Measurements from ENCODE around the gene PTCD2. TPM values are rescaled to one million over a fixed set of nuclear protein-coding genes. Genes with fewer than 3 reads are reported as not detected.

The PTCD2 gene
- total and polyA plus RNA-seq, 9 of the 15 experiments (the other 6 are each of a cell fraction or from before 2014, with no cell fraction given): 11.9 to 28.5 (median 18.6) TPM

DNA sequence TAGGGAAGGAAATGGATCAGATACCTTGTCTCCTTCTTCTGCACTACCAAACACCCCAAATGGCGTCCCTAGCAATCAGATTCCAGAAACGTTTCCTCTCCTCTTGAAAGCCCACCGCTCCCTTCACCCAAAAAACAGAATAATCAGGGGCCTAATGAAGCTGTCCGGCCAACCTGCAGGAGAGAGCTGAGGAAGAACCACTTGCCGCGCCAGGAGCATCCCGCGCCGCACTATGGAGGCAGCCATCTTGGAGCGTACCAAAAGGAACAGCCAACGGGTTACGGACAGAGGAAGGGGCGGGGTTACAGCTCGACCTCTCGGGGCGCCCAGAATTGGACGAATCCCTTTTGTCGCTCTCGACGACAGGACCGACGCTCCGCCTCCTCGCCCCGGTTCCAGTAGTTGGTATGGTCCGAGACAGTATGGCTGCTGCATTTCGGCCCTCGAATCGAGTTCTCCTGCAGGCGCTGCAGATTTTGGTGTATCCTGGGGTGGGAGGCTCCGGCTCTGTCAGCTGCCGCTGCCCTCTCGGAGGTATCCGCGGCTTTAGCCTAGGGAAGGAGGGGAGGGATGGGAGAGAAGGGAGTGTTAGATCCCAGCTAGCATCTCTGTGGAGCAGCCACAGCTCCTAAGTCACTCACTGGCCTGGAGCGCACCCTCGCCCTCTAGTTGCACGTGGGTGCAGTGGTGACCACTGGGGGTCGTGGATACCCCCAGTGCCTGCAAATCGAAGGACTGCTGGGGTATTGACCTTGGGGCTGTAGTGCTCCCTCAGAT, at the start of gene PTCD2, which contains the start of gene MRPS27 (continued):
- TF ChIP-seq HMGXB4 (CRISPR knock-in tag; IDR thresholded peaks at IDR 0.05) (peak; percentile 74), RFX1 (IDR thresholded peaks at IDR 0.05) (peak; percentile 40; the same call in 1 of the 2 replicates), SMAD2 (IDR thresholded peaks at IDR 0.05; ENCODE audit: low read depth, low read length) (no peak), MYC (IDR thresholded peaks at IDR 0.05; ENCODE audit: low read depth, low read length) (peak; percentile 76), MYC (CRISPR knock-in tag; IDR thresholded peaks at IDR 0.05; ENCODE audit: borderline replicate concordance, low read depth) (no peak; the same call in 1 of the 2 replicates), MECOM (CRISPR knock-in tag; IDR thresholded peaks at IDR 0.05) (no peak), CC2D1A (IDR thresholded peaks at IDR 0.05) (peak; percentile 64), E2F8 (IDR thresholded peaks at IDR 0.05; ENCODE audit: low read depth, partially characterized antibody) (peak; percentile 36), SMARCA5 (IDR thresholded peaks at IDR 0.05) (0 out of 2 replicates have a peak, but pooled peaks have one; percentile 30), ZNF695 (CRISPR knock-in tag; IDR thresholded peaks at IDR 0.05) (no peak), NFYB (IDR thresholded peaks at IDR 0.05; ENCODE audit: extremely low read depth, insufficient read length) (peak; percentile 63), NR2C1 (IDR thresholded peaks at IDR 0.05) (peak; percentile 87), NR2C1 (tag; IDR thresholded peaks at IDR 0.05) (peak; percentile 87), RBM39 (optimal IDR thresholded peaks at IDR 0.05; ENCODE audit: low read depth, low read length) (no peak), TEAD1 (CRISPR knock-in tag; IDR thresholded peaks at IDR 0.05) (0 out of 4 replicates have a peak, but pooled peaks of 1 of the 2 experiments have one; percentile 36)
- TF ChIP-seq, protein P1, sequence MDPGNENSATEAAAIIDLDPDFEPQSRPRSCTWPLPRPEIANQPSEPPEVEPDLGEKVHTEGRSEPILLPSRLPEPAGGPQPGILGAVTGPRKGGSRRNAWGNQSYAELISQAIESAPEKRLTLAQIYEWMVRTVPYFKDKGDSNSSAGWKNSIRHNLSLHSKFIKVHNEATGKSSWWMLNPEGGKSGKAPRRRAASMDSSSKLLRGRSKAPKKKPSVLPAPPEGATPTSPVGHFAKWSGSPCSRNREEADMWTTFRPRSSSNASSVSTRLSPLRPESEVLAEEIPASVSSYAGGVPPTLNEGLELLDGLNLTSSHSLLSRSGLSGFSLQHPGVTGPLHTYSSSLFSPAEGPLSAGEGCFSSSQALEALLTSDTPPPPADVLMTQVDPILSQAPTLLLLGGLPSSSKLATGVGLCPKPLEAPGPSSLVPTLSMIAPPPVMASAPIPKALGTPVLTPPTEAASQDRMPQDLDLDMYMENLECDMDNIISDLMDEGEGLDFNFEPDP (CRISPR knock-in tag; IDR thresholded peaks at IDR 0.05): no peak
- TF ChIP-seq, protein P2, sequence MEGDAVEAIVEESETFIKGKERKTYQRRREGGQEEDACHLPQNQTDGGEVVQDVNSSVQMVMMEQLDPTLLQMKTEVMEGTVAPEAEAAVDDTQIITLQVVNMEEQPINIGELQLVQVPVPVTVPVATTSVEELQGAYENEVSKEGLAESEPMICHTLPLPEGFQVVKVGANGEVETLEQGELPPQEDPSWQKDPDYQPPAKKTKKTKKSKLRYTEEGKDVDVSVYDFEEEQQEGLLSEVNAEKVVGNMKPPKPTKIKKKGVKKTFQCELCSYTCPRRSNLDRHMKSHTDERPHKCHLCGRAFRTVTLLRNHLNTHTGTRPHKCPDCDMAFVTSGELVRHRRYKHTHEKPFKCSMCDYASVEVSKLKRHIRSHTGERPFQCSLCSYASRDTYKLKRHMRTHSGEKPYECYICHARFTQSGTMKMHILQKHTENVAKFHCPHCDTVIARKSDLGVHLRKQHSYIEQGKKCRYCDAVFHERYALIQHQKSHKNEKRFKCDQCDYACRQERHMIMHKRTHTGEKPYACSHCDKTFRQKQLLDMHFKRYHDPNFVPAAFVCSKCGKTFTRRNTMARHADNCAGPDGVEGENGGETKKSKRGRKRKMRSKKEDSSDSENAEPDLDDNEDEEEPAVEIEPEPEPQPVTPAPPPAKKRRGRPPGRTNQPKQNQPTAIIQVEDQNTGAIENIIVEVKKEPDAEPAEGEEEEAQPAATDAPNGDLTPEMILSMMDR (IDR thresholded peaks at IDR 0.05 in 2 of 3, conservative IDR thresholded peaks at IDR 0.05 in 1 of 3; ENCODE audit: insufficient read depth in 2 of 3, low read depth in 1 of 3, low read length in 3 of 3): peak; percentile 27 to 47 (median 44); a peak in 3 of 6 replicates
- TF ChIP-seq, protein P3, sequence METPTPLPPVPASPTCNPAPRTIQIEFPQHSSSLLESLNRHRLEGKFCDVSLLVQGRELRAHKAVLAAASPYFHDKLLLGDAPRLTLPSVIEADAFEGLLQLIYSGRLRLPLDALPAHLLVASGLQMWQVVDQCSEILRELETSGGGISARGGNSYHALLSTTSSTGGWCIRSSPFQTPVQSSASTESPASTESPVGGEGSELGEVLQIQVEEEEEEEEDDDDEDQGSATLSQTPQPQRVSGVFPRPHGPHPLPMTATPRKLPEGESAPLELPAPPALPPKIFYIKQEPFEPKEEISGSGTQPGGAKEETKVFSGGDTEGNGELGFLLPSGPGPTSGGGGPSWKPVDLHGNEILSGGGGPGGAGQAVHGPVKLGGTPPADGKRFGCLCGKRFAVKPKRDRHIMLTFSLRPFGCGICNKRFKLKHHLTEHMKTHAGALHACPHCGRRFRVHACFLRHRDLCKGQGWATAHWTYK (CRISPR knock-in tag; IDR thresholded peaks at IDR 0.05): peak; percentile 38; the same call in 1 of the 2 replicates
